ENCODE measurements around the gene GRPEL1.

DNA sequence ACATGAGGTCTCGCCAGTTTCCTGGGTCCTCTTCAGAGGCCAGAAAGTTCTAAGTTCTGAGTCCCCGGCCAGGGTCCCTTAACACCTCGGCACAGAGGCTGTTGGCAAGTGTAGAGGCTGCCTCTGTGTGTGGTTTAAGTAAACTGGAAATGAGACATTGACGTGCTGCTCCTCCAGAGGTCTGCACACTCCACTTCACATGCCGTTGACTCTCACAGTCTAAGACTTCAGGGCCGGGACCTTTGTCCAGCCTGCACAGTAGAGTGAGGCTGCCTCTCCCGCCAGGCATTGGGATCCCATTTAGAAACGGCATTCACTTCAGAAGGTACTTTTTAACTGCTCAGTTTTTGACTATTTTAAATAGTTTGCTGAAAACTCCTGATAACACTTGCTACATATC is 35.3 kb downstream of the GRPEL1 start:
- TF ChIP-seq, protein P1, sequence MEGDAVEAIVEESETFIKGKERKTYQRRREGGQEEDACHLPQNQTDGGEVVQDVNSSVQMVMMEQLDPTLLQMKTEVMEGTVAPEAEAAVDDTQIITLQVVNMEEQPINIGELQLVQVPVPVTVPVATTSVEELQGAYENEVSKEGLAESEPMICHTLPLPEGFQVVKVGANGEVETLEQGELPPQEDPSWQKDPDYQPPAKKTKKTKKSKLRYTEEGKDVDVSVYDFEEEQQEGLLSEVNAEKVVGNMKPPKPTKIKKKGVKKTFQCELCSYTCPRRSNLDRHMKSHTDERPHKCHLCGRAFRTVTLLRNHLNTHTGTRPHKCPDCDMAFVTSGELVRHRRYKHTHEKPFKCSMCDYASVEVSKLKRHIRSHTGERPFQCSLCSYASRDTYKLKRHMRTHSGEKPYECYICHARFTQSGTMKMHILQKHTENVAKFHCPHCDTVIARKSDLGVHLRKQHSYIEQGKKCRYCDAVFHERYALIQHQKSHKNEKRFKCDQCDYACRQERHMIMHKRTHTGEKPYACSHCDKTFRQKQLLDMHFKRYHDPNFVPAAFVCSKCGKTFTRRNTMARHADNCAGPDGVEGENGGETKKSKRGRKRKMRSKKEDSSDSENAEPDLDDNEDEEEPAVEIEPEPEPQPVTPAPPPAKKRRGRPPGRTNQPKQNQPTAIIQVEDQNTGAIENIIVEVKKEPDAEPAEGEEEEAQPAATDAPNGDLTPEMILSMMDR (conservative IDR thresholded peaks at IDR 0.05; ENCODE audit: low read depth in 2 of 2) = no peak
- TF ChIP-seq POLR2AphosphoS5 (IDR thresholded peaks at IDR 0.05; ENCODE audit: low read depth) (no peak), JUNB (IDR thresholded peaks at IDR 0.05; ENCODE audit: unreplicated experiment) (no peak), EZH2 (IDR thresholded peaks at IDR 0.05; ENCODE audit: low read depth, unreplicated experiment) (no peak), CREB1 (CRISPR knock-in tag; IDR thresholded peaks at IDR 0.05; ENCODE audit: low read depth) (no peak)
